Astrocyte of the cerebellum (primary cell): ENCODE data around the gene ABHD11.
A peak's percentile ranks its signal among the peaks of the same experiment; 100 is the strongest.

Experiments used
- DNase-seq: peaks from one replicate; pipeline ENCODE4 v3.0.0-alpha.2; 2011; ENCODE audit warnings: low read depth
- H3K4me3 ChIP-seq: 2 replicates; pipeline ENCODE4 v1.5.1; 2011; ENCODE audit warnings: mild to moderate bottlenecking, low read depth, low read length, moderate library complexity
- in situ Hi-C: cut with HindIII; loops from 2 replicates; pipeline ENCODE4 v1.10.0; 2017; ENCODE audit warnings: low sequenced_read_pairs
- TF ChIP-seq, protein P1 (sequence below): IDR thresholded peaks from 2 replicates; pipeline ENCODE4 v1.5.1; 2012; ENCODE audit warnings: low read length, low read depth, moderate library complexity, mild to moderate bottlenecking; ENCODE audit errors: missing control alignments

Gene ABHD11

DNA sequence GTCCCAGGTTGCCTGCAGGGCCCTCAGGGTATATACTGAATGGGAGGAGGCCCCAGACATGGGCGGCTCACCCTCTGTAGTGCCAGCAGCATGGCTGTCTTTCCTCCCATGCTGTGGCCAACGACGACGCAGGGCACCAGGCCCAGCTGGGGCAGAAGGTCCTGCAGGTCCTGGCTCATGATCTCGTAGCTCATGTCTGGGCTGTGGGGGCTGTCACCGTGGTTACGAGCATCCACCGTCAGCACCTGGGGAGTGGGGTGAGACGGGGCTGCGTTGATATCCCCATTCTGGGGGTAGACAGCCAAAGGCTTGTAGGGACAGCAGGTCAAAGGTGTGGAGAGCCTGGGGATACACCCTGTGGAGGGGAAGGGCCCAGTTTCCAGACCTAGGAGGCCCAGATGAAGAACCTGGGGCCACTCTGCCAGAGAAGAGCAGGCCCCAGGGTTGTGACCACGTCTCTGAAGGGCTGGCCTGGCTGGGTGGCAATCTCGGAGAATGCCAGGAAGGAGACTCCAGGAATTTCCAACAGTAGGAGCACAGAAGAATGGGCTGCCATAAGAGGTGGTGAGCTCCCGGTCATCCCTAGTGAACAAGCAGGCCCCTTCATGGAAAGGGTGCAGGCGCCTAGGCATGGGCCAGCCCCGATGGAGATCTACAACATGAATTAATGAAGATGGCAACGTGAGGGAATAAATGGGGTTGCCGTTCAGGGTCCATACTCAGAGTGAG lies 947 bp downstream of the ABHD11 start:
- no peak for DNase-seq
- in situ Hi-C loops = no loop called here
- TF ChIP-seq, protein P1, sequence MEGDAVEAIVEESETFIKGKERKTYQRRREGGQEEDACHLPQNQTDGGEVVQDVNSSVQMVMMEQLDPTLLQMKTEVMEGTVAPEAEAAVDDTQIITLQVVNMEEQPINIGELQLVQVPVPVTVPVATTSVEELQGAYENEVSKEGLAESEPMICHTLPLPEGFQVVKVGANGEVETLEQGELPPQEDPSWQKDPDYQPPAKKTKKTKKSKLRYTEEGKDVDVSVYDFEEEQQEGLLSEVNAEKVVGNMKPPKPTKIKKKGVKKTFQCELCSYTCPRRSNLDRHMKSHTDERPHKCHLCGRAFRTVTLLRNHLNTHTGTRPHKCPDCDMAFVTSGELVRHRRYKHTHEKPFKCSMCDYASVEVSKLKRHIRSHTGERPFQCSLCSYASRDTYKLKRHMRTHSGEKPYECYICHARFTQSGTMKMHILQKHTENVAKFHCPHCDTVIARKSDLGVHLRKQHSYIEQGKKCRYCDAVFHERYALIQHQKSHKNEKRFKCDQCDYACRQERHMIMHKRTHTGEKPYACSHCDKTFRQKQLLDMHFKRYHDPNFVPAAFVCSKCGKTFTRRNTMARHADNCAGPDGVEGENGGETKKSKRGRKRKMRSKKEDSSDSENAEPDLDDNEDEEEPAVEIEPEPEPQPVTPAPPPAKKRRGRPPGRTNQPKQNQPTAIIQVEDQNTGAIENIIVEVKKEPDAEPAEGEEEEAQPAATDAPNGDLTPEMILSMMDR = no peak
- peak overlapping the region; percentile 90 for H3K4me3 ChIP-seq

DNA sequence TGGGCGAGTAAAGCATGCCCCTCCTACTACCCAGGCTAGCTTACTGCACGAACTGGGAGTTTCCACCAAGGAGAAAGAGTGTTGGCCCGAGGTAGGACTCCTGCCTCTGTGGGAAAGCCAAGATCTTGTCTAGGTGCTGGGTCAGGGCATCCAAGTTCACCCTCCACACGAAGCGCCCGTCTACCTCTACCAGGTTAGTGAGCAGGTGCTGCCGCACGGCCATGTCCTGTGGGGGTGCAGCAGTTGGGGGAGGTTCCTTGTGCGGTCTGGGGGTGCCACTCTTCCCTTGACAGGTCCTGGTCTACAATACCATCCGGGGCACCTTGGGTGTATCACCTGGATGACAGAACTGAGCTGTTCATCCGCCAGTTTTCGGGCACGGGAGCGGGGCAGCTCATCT lies 1.7 kb downstream of the ABHD11 start:
- in situ Hi-C loops = no loop called here
- no peak overlapping the region for H3K4me3 ChIP-seq
- TF ChIP-seq, protein P1 = no peak
- no peak for DNase-seq

DNA sequence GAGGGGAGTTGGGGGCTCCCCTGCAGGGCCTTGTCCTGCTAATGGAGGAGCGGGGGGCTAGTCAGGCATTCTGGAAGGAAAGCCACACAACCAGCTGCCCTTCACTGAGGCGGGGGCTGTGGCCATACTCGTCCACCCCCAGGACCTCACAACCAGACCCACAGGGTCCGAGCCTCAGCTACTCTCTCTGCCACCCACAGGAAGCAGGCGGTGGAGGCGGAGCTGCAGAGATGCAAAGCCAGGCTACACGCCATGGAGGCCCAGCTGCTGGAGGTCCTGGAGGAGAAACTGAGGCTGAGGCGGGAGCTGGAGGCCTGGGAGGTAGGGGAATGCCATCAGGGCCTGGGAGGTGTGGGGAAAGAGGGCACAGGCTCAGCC lies 3.1 kb downstream of the ABHD11 start:
- H3K4me3 ChIP-seq = no peak overlapping the region
- in situ Hi-C loops = no loop called here
- no peak for DNase-seq
- TF ChIP-seq, protein P1 = no peak

DNA sequence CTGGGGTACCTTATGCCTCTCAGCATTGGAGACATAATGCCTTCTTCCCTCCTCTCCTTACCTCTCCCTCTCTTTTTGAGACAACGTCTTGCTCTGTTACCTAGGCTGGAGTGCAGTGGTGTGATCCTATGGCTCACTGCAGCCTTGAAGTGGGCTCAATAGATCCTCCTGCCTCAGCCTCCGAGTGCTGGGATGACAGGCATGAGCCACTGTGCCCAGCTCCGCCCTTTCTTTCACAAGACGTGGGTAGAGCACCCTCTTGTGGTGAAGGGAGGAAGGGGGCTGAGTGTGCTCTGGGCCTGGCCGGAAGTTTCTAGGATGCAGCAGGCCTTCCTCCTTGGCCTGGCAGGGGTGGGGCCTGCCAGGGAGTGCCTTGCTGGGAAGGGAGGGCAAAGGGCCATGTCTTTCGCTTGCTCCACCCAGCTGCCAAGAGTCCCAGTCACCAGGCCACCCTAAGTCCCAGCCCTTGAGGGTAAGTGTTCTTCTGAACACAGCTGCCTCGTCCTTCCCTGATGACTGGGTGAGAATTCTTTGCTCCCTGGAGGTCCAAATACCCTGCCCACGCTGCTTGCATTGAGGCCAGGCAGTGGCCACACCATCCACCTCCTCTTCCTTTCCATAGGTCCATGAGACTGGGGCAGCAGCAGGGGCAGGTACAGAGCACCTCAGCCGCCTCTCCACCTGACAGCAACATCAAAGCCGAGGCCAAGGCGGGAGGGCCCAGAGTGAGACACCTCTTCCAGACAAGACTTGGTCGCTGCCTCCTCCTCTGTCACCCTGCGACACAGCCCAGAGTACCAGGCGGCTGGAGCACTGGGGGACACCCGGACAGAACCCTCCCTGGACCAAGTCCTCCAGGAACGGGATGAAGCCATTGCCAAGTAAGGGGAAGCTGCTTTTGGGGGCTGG lies 3.7 kb downstream of the ABHD11 start:
- peak; percentile 44 for DNase-seq
- TF ChIP-seq, protein P1 = peak; percentile 78
- in situ Hi-C loops = no loop called here
- H3K4me3 ChIP-seq = no peak overlapping the region

DNA sequence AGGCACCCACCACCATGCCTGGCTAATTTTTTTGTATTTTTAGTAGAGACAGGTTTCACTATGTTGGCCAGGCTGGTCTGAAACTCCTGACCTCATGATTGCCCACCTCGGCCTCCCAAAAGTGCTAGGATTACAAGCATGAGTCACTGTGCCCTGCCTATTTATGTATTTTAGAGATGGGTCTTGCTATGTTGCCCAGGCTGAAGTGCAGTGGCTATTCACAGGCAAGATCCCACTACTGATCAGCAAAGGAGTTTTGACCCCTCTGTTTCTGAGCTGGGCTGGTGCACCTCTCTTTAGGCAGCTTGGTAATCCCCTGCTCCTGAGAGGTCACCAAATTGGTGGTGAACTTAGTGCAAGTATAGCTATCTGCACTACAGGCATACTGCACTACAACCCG lies 6.2 kb downstream of the ABHD11 start:
- H3K4me3 ChIP-seq = no peak overlapping the region
- TF ChIP-seq, protein P1 = no peak
- in situ Hi-C loops = no loop called here
- DNase-seq = no peak

DNA sequence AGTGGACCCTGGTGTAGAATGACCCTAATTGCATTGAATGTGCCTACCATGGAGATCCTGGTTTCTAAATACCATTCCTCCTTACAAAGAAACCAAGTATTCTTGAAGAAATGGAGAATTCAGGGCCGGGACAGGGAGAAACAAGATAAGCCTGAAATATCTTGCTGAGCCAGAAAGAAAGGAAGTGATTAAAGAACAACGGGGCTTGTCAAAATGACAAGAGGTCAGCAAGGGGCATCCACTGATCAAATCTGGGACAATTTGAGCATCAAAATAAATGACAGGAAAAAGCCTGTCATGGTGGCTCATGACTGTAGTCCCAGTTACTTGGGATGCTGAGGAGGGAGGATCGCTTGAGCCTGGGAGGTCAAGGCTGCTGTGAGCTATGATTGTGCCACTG lies 8.1 kb downstream of the ABHD11 start:
- in situ Hi-C loops = no loop called here
- no peak overlapping the region for H3K4me3 ChIP-seq
- DNase-seq = no peak
- TF ChIP-seq, protein P1 = no peak
